Measurements from ENCODE around the gene CHPF2.

DNA sequence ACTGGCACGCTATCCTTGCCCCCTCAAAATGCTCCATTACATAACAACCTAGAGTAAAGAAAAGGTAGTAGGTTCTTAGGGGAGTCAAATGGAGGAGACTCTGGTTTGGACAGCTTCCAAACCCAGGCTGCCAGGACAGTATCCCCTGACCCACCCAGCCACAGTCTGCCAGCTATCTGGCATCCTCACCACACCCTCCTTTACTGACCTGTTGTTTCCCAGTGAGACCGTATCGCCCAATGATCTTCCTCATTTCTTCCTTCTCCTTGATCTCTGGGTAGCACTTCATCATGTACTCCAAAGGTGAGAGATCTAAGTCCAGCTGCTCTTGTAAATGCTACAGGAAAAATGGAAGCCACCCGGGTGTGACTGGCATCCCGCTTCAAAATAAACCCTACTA, 16.9 kb upstream of the CHPF2 start:
- TF ChIP-seq POLR2AphosphoS5 (IDR thresholded peaks at IDR 0.05) (no peak), POLR2A (IDR thresholded peaks at IDR 0.05) (no peak)
- TF ChIP-seq, protein P1, sequence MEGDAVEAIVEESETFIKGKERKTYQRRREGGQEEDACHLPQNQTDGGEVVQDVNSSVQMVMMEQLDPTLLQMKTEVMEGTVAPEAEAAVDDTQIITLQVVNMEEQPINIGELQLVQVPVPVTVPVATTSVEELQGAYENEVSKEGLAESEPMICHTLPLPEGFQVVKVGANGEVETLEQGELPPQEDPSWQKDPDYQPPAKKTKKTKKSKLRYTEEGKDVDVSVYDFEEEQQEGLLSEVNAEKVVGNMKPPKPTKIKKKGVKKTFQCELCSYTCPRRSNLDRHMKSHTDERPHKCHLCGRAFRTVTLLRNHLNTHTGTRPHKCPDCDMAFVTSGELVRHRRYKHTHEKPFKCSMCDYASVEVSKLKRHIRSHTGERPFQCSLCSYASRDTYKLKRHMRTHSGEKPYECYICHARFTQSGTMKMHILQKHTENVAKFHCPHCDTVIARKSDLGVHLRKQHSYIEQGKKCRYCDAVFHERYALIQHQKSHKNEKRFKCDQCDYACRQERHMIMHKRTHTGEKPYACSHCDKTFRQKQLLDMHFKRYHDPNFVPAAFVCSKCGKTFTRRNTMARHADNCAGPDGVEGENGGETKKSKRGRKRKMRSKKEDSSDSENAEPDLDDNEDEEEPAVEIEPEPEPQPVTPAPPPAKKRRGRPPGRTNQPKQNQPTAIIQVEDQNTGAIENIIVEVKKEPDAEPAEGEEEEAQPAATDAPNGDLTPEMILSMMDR (IDR thresholded peaks at IDR 0.05 in 8 of 11, conservative IDR thresholded peaks at IDR 0.05 in 3 of 11) = no peak

All from spleen (tissue), 7 donors.